ENCODE measurements around the gene CCNB2. TPM values are rescaled to one million over a fixed set of nuclear protein-coding genes. Genes with fewer than 3 reads are reported as not detected.

CCNB2 gene
- total and polyA plus RNA-seq, 7 donors: 0.33 to 40.5 (median 4.9) TPM; not detected in 1

GRCh38 chr15:59150185-59150584 lies 45.2 kb downstream of the CCNB2 start:
- Histone ChIP-seq H3K9me3 (no peaks in the 10 kb centered on the region), H3K4me3 (no peak overlapping the region), H3K4me1 (peaks cover 0 to 23% (median 14%) of the 10 kb centered on the region in 4 donors), H3K27me3 (no peaks in the 10 kb centered on the region), H3K27ac (no peak overlapping the region), H3K36me3 (peaks cover 7 to 56% (median 22%) of the 10 kb centered on the region in 4 donors)
- TF ChIP-seq POLR2AphosphoS5 (IDR thresholded peaks at IDR 0.05) (no peak), CTCF (IDR thresholded peaks at IDR 0.05) (no peak), POLR2A (IDR thresholded peaks at IDR 0.05) (no peak), EP300 (IDR thresholded peaks at IDR 0.05) (no peak)
- 37 to 76% methylated on average over 2 of the region's 2 CpGs for WGBS, 2 donors
- intact Hi-C loops (cut with DNase I): no loop called here
- no peak for DNase-seq

- Histone ChIP-seq H3K36me3 (peaks cover 7 to 78% (median 27%) of the 10 kb centered on the region in 4 donors), H3K27me3 (no peaks in the 10 kb centered on the region), H3K4me3 (no peak overlapping the region), H3K9me3 (no peaks in the 10 kb centered on the region), H3K27ac (no peak overlapping the region), H3K4me1 (peaks cover 0 to 19% (median 12%) of the 10 kb centered on the region in 4 donors)
- intact Hi-C loops (cut with DNase I): no loop called here
- 92 to 93% methylated on average over 6 of the region's 6 CpGs for WGBS, 2 donors
- TF ChIP-seq POLR2AphosphoS5 (IDR thresholded peaks at IDR 0.05): no peak
- TF ChIP-seq CTCF (IDR thresholded peaks at IDR 0.05): no peak
- no peak for TF ChIP-seq POLR2A (IDR thresholded peaks at IDR 0.05)
- TF ChIP-seq EP300 (IDR thresholded peaks at IDR 0.05): no peak
- DNase-seq: no peak
Observed at GRCh38 chr15:59152694-59153450, 47.9 kb downstream of the CCNB2 start.

DNA sequence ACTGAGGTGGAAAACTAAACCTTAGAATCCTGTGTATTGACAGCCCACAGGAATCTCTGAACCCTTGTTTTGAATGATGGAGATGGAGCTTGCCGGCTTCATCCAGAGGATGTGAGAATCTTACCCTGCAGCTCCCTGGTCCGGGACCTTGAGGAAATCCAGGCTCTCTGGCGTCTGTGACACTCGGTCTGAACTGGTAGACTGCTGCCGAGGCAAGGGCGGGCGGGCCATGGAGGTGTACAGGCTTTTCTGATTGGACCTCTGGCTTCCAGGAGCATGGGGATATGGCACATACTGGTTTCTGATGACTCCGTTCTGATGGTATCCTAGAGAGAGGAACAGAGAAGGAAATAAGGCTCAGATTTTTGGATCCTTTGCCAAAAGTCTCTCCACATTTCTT lies 48.5 kb downstream of the CCNB2 start:
- 95 to 97% methylated on average over 8 of the region's 8 CpGs for WGBS, 2 donors
- H3K4me1 ChIP-seq: peaks cover 0 to 13% (median 7%) of the 10 kb centered on the region in 4 donors
- H3K4me3 ChIP-seq: no peak overlapping the region
- DNase-seq: no peak
- H3K9me3 ChIP-seq: no peaks in the 10 kb centered on the region
- H3K36me3 ChIP-seq: peaks cover 7 to 82% (median 31%) of the 10 kb centered on the region in 4 donors
- intact Hi-C loops (cut with DNase I): no loop called here
- H3K27me3 ChIP-seq: no peaks in the 10 kb centered on the region
- TF ChIP-seq POLR2A (IDR thresholded peaks at IDR 0.05) (no peak), CTCF (IDR thresholded peaks at IDR 0.05) (no peak), EP300 (IDR thresholded peaks at IDR 0.05) (no peak), POLR2AphosphoS5 (IDR thresholded peaks at IDR 0.05) (no peak)
- H3K27ac ChIP-seq: no peak overlapping the region

GRCh38 chr15:59154243-59154642 lies 49.3 kb downstream of the CCNB2 start:
- Histone ChIP-seq H3K9me3 (no peaks in the 10 kb centered on the region), H3K4me1 (peaks cover 0 to 11% (median 5%) of the 10 kb centered on the region in 4 donors), H3K27ac (no peak overlapping the region), H3K4me3 (no peak overlapping the region), H3K27me3 (no peaks in the 10 kb centered on the region), H3K36me3 (peaks cover 7 to 87% (median 39%) of the 10 kb centered on the region in 4 donors)
- TF ChIP-seq POLR2A (IDR thresholded peaks at IDR 0.05): no peak
- no peak for TF ChIP-seq CTCF (IDR thresholded peaks at IDR 0.05)
- no peak for TF ChIP-seq POLR2AphosphoS5 (IDR thresholded peaks at IDR 0.05)
- no peak for TF ChIP-seq EP300 (IDR thresholded peaks at IDR 0.05)
- intact Hi-C loops (cut with DNase I): no loop called here
- DNase-seq: no peak
- 95 to 96% methylated on average over 8 of the region's 8 CpGs for WGBS, 2 donors

All from sigmoid colon (tissue), 7 donors.